Renal cortex interstitium (tissue), 11 donors: ENCODE results near the gene EEFSEC. TPM values are rescaled to one million over a fixed set of nuclear protein-coding genes. Genes with fewer than 3 reads are reported as not detected.

Experiments used
- DNase-seq, 11 donors: peaks; one replicate each; pipeline ENCODE4 v3.0.0-alpha.2; 2013; ENCODE audit warnings: low read depth in 9 of 11, low spot score in 4 of 11; ENCODE audit errors: extremely low read depth in 1 of 11
- polyA plus RNA-seq, 3 donors: library from polyadenylated mRNA; unstranded; fragments of 120-200 nt; gene quantifications; one replicate each; pipeline ENCODE4 v1.2.1, GENCODE V29; 2013; ENCODE audit not compliant: insufficient read length in 3 of 3

Gene EEFSEC
- polyA plus RNA-seq, 3 donors: 19.5 to 26.9 (median 25.5) TPM

- DNase-seq: no peak
Observed at GRCh38 chr3:128418900-128419299, 265.6 kb downstream of the EEFSEC start.

GRCh38 chr3:128419311-128419710, 266.0 kb downstream of the EEFSEC start:
- no peak for DNase-seq

GRCh38 chr3:128420289-128420688, 267.0 kb downstream of the EEFSEC start:
- no peak for DNase-seq

- no peak for DNase-seq
Observed at GRCh38 chr3:128420720-128421438, 267.6 kb downstream of the EEFSEC start.

- no peak for DNase-seq
Observed at GRCh38 chr3:128421439-128421836, 268.2 kb downstream of the EEFSEC start.

- no peak for DNase-seq
Observed at GRCh38 chr3:128421966-128422365, 268.7 kb downstream of the EEFSEC start.

GRCh38 chr3:128422762-128423524, 269.7 kb downstream of the EEFSEC start:
- no peak for DNase-seq

GRCh38 chr3:128423525-128424147, 270.4 kb downstream of the EEFSEC start:
- no peak for DNase-seq

- DNase-seq: no peak
Observed at GRCh38 chr3:128424508-128425069, 271.3 kb downstream of the EEFSEC start.

- DNase-seq: no peak
Observed at GRCh38 chr3:128425142-128425845, 272.0 kb downstream of the EEFSEC start.

- DNase-seq: no peak
Observed at GRCh38 chr3:128425846-128426127, 272.5 kb downstream of the EEFSEC start.

GRCh38 chr3:128426128-128426921, 273.0 kb downstream of the EEFSEC start:
- peak in 3 of 11 donors; percentile 42 to 49 (median 46) for DNase-seq

GRCh38 chr3:128427175-128427857, 274.0 kb downstream of the EEFSEC start:
- no peak for DNase-seq

GRCh38 chr3:128427872-128428822, 274.9 kb downstream of the EEFSEC start:
- DNase-seq: no peak

GRCh38 chr3:128429275-128429674, 276.0 kb downstream of the EEFSEC start:
- no peak for DNase-seq

GRCh38 chr3:128429751-128430150, 276.5 kb downstream of the EEFSEC start:
- DNase-seq: no peak

GRCh38 chr3:128430301-128430700, 277.0 kb downstream of the EEFSEC start:
- no peak for DNase-seq
